NB4 (cell line): ENCODE data around the gene PRICKLE3.
A peak's percentile ranks its signal among the peaks of the same experiment; 100 is the strongest.

Experiments
- DNase-seq: peaks from one replicate; pipeline ENCODE4 v3.0.0; 2010; ENCODE audit warnings: low read depth
- H3K4me3 ChIP-seq: one replicate; pipeline ENCODE4 v1.5.1; 2011; ENCODE audit warnings: mild to moderate bottlenecking, low read depth, low read length, moderate library complexity
- MYC ChIP-seq: IDR thresholded peaks from 2 replicates; pipeline ENCODE4 v1.6.1; 2011; ENCODE audit warnings: low read depth, low read length
- POLR2A ChIP-seq: IDR thresholded peaks from 2 replicates; pipeline ENCODE4 v1.6.1; 2011; ENCODE audit warnings: mild to moderate bottlenecking; ENCODE audit not compliant: insufficient read length; ENCODE audit errors: extremely low read depth
- TF ChIP-seq, protein P1 (sequence below): IDR thresholded peaks from one replicate; pipeline ENCODE4 v1.5.1; 2012; ENCODE audit warnings: low read depth, low read length
- TF ChIP-seq, protein P2 (sequence below): IDR thresholded peaks from 2 replicates; pipeline ENCODE4 v1.6.1; 2011; ENCODE audit warnings: low read depth, low read length

Gene PRICKLE3

DNA sequence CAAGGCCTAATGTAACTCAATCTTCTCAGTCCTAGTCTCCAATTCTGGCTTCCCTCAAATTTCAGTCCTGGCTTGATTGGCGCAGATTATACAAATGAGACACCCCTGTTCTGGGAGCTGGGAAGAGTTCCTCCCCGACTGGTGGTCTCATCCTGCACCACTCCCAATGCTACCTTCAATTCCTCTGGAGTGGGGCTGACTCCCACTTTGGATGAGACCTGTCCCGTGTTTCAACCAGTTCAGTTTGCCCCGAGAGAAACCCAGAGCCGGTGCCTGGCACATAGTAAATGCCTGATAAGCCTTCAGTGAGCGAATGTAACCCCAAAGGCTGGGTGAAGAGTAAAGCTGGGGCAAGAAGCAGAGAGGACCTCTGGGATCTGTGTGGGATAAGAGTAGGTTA, 17.8 kb upstream of the PRICKLE3 start:
- no peak for DNase-seq
- TF ChIP-seq, protein P1, sequence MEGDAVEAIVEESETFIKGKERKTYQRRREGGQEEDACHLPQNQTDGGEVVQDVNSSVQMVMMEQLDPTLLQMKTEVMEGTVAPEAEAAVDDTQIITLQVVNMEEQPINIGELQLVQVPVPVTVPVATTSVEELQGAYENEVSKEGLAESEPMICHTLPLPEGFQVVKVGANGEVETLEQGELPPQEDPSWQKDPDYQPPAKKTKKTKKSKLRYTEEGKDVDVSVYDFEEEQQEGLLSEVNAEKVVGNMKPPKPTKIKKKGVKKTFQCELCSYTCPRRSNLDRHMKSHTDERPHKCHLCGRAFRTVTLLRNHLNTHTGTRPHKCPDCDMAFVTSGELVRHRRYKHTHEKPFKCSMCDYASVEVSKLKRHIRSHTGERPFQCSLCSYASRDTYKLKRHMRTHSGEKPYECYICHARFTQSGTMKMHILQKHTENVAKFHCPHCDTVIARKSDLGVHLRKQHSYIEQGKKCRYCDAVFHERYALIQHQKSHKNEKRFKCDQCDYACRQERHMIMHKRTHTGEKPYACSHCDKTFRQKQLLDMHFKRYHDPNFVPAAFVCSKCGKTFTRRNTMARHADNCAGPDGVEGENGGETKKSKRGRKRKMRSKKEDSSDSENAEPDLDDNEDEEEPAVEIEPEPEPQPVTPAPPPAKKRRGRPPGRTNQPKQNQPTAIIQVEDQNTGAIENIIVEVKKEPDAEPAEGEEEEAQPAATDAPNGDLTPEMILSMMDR: no peak
- no peak for TF ChIP-seq MYC
- H3K4me3 ChIP-seq: no peak overlapping the region

DNA sequence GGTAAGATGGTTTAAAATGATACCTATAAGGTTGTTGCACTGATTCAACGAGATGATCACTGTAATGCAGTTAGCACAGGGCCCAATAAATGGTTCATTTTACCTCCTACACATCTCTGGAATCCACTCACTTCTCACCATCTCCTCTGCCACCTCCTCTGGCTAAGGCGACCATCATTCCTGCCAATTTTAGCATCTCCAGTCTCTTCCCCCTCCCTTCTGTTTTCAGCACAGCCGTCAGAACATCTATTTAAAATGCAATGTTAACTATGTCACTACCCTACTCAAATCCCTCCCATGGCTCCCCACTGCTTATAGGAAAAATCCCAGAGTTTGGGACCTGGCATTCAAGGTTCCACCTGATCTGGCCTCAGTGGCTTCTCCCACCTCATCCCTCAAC, 17.4 kb upstream of the PRICKLE3 start:
- no peak for DNase-seq
- no peak overlapping the region for H3K4me3 ChIP-seq
- TF ChIP-seq POLR2A: no peak
- TF ChIP-seq, protein P2, sequence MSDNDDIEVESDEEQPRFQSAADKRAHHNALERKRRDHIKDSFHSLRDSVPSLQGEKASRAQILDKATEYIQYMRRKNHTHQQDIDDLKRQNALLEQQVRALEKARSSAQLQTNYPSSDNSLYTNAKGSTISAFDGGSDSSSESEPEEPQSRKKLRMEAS: no peak
- no peak for TF ChIP-seq MYC
- TF ChIP-seq, protein P1: no peak

DNA sequence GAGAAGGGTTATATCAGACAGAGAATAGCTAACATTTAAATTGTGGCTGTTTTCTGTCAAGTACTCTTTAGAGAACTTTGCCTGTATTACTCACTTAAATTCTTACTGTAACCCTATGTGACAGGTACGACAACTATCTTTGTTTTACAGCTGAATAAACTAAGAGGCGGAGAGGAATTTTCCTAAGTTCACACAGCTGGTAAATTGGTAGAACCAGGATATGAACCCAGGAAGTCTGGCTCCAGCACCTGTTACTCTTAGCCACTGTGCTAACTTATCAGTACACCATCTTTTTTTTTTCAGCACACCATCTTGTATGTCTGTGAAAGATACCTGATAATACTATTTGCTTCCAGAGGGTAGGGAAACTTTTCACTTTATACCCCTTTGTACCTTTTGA, 15.8 kb upstream of the PRICKLE3 start:
- H3K4me3 ChIP-seq: no peak overlapping the region
- no peak for DNase-seq
- TF ChIP-seq, protein P2: no peak
- TF ChIP-seq MYC: no peak
- TF ChIP-seq, protein P1: no peak
- no peak for TF ChIP-seq POLR2A

DNA sequence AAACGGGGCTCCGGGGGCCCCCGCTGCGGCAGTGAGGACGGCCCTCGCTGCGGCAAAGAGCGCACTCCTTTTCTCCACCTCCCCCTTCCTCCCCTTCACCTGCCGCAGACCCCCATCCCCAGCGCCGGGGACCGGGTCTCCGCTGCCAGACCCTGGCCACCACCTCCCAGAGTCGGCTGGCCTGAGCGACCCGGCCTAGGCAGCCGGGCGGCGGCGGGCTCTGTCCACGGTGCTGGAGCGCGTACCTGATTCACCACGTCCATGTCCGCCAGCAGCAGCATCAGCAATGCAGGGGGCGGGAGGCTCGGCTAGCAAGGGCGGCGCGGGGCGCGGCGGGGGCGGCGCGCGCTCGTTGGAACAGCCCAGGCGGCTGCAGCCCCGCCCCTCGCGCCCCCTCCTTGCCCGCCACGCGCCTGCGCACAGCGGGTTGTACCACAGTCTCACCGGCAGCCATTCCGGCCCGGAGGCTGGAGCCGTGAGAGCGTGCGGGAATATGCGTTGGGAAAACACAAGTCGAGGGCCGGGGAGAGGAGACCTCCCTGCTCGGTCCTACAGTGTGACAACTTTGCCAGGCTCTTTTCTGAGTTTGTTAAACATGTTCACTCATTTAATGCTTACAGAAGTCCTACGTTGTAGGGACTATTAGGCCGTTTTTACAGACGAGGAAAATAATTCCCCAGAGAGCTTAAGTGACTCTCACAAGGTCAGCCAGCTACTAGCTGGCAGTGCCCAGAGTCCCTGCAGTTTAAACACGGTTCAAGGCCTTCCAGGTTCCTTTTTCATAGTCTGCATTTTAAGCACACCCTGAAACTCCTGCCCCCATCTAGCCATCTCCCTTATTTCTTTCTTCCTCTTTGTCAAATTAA, 14.0 kb upstream of the PRICKLE3 start, which contains the start of gene SYP:
Gene SYP, minus strand, starts transcription at position 288 of the 866 bp plus-strand sequence. Its CDS starts 7 bp downstream, at position 281.
- TF ChIP-seq MYC: peak; percentile 25; the same call in 1 of the 2 replicates
- TF ChIP-seq, protein P2: 0 out of 2 replicates have a peak, but pooled peaks have one; percentile 41
- TF ChIP-seq POLR2A: peak; percentile 93
- TF ChIP-seq, protein P1: no peak
- peak within 1 kb of the TSS; percentile 60 for H3K4me3 ChIP-seq
- peak; percentile 90 for DNase-seq

DNA sequence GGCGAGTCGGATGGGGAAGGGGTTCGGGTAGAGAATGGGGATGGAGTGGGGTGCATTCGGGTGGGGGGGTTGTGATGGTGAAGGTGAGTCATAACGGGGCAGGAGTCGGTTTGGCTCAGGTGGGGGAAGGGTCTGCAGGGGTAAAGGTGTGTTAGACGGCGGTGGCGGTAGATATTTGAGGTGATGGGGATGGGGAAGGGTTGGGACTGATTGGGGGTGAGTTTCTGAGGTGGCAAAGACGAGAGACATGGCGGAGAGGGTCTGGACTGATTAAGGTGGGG, 13.1 kb upstream of the PRICKLE3 start:
- no peak for DNase-seq
- TF ChIP-seq POLR2A (no peak), MYC (no peak)
- TF ChIP-seq, protein P2: no peak
- TF ChIP-seq, protein P1: no peak
- H3K4me3 ChIP-seq: no peak overlapping the region
